Renal pelvis (tissue), 4 donors: Measurements from ENCODE around the gene DNM2. TPM values are rescaled to one million over a fixed set of nuclear protein-coding genes. Genes with fewer than 3 reads are reported as not detected.

Source experiments
- DNase-seq: peaks from one replicate; pipeline ENCODE4 v3.0.0-alpha.2; 2013
- polyA plus RNA-seq, 3 donors: library from polyadenylated mRNA; unstranded; fragments of 120-200 nt; gene quantifications; one replicate each; pipeline ENCODE4 v1.2.1, GENCODE V29; 2013; ENCODE audit not compliant: insufficient read length in 3 of 3

Gene DNM2
- polyA plus RNA-seq, 3 donors, result 130 to 167 (median 158) TPM

DNA sequence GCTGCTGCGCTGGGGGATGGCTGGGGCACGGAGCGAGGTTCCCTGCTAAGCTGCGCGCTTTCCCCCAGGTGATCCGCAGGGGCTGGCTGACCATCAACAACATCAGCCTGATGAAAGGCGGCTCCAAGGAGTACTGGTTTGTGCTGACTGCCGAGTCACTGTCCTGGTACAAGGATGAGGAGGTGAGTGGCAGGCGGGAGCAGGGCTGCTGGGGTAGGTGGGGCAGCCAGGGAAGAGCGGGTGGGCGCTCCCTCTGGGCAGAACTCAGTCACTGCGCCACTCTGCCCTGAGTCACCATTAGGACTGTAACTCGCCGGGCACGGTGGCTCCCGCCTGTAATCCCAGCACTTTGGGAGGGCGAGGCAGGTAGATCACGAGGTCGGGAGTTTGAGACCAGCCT is 94.3 kb downstream of the DNM2 start:
- DNase-seq, result no peak

DNA sequence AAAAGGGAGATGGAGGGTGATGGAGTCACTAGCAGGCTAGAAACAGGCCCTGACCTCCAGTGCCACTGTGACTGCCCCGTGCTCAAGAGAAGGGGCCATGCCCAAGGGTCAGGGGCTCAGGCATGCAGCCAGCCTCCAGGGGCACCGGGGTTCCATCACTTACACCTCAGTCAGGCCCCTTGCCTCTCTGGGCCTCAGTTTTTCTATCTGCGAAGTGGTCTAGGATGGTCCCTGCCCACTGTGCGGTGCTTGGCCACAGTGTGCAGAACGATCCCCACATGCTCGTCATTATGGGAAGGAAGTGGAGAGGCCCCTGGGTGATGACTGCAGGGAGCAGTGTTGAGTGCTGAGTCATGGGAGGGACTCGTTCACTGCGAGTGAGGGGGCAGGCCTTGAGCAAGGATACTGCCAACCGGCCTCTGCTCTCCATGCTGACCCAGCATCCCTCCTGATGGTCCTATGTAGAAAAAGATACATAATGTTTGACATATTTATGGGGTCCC is 95.1 kb downstream of the DNM2 start:
- DNase-seq, result no peak

DNA sequence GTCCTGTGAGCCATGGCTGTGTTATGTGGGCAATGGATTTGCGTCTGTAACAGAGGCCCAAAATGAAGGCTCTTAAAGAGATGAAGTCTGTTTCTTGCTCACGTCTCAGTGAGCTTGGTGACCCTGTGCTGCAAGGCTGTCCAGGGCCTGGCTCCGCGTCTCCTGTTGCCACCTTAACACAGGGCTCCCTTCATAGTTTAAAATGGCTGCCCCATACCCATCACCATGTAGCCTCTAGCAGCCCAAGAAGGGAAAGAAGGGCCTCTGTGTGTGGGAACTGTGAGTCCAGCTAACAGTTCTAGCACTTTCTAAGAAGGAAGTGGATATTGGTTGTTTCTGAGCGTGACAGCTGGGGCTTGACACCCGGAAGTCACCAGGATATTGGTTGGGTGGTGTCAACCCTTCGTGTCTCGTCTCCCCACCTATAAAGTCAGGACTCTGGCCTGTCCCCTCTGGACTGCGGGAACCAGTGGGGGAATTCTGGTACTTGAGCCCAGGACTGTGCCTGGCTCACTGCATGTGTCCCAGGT is 97.2 kb downstream of the DNM2 start:
- DNase-seq, result no peak

DNA sequence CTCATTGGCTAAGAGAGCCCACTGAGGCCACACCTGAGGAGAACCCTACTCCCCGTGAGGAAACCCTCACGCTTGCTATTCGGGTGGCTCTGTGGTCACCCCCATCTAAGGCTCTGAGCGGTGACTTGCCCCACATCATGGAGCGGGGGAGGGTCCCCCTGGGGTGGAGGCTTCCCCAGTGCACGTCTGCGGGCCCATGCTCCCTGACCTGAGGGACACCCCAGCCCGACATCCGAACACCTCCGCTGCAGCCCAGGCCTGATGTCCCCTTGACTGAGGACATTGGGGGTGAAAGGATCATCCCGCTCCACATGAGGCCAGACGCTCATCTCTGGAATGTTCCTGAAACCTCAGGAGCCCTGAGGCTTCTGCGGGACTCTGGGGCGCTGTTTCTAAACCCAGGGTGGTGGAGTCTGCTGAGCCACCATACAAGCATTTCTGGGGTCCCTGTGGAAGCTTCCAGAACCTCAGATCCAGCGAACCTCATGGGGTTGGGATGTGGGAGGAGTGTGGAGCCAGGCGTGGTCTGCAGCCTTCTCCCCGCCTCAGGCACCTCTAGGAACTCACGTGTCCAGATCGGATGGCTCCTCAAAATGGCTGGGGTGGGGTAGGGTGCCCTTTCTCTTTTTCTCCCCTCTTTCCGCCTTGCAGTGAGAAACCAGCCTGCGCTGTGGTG is 98.2 kb downstream of the DNM2 start:
- no peak for DNase-seq

DNA sequence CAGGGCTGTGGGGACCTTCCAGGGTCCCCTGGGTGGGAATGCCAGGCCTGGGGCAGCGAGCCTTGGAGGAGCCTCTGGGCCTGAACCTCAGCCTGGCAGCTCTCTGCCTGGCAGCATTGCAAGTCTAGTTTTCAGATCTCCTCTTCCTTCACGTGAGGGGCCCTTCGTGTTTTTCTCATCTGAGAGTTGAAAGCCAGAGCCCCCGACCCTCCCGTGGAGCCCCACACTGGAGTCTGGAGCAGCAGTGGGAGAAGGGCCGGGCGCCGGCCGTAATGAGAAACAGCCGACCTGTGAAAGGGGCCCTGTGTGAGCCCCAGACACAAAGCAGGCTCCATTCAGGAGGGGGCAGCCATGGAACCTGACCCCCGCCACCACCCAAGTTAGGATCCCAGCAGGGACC is 98.8 kb downstream of the DNM2 start:
- no peak for DNase-seq

DNA sequence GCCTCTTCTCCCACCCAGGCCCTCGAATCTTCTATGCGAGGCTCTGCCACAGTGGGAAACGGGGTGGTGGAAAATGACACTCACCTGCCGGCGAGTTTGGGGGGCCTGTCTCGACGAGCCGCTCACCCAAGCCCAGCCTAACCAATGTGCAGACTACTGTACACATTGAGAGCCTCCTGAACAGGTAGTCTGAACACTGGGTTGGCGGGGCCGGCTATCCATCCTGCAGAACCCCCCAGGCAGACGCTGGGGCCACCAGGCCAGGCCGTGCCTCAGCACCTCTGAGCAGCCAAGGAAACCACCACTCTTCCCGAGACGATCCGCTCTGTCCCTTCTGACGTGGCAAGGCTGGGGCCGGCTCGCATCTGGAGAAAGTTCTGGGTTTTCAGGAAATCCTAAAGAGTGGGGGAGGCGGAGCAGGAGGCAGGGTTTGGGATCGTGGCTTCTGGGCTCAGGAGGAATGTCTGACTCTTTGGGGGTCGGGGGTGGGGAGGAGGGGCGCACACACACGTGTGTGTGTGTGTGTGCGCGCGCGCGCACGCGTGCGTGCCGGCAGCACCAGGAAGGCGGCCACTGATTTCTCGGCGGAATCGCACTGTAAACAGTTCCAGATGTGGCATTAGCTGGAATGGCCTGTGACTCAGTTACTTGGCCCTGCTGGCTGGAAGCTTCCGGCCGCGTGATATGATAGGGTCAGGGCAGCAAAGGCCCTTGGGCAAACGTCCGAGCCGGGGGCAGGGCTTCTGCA is 99.6 kb downstream of the DNM2 start:
- DNase-seq, result peak; percentile 56

DNA sequence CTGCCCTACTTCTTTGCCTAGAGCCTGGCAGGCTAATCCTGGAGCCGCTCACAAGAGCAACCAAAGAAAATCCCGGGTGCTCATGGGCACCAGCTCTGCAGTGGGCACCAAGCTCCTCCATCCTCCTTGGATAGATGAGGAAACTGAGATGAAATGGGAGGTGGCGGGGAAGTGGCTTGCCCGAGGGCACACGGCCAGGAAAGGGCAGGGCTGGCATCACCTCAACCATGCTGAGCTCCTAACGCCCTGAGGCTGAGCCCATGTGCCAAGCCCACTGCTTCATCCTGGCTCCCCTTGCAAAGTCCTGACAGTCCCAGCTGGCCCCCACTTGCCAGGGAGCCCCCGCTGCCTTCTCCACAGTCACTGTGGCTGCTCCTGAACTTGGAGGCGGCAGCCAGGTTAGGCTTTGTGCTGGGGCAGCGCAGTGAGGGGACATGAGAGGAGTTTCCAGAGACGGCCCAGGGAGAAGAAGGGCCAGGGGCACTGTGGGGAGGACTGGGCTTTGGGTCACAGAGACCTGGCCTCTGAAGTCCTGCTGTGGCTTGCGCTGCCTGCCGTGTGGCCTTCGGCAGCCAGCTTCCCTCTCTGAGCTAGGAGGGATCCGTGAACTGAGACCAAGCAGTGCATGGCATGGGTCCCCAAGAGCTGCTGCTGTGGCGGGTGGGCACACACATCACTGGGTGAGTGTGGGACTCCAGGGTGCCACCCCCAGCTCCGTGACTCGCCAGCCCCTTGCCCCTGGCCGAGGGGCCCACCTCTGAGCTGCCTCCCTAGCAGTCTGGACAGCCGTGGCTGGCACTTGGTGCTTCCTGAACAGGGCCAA is 100.6 kb downstream of the DNM2 start:
- no peak for DNase-seq

DNA sequence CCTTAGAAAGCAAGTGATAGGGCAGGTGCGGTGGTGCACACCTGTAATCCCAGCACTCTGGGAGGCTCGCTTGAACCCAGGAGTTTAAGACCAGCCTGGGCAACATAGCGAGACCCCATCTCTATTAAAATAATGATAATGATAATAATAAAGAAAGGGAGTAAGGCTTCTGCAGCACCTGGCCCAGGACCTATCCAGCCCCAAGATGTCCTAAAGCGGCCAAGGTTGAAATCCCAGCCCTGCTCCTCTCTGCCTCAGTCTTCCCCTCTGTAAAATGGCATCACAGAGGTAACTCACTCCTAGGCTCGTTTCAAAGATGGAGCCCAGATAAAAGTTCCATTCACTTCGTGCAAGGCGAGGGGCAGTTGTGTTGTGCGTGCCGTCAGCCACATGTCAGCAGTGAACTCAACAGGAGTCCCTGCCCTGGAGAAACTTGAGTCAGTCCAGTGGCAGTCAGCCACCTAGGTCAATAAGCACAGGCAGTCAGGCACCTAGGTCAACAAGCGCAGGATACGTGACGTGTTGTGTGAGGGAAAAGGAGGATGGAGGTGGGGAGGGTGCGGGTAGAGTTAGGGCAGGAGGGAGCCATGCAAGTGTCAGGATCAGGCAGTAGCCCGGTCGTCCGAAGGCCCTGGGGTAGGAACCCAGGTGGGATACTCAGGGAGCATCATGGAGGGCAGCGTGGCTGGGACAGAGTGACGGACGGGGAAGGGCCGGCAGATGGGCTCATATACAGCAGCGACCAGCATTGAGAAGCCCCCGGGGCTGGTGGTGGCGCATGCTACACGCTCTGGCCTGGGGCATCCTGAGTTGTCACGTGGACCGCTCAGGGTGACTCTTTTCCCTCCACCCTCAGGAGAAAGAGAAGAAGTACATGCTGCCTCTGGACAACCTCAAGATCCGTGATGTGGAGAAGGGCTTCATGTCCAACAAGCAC is 101.5 kb downstream of the DNM2 start:
- DNase-seq, result no peak

DNA sequence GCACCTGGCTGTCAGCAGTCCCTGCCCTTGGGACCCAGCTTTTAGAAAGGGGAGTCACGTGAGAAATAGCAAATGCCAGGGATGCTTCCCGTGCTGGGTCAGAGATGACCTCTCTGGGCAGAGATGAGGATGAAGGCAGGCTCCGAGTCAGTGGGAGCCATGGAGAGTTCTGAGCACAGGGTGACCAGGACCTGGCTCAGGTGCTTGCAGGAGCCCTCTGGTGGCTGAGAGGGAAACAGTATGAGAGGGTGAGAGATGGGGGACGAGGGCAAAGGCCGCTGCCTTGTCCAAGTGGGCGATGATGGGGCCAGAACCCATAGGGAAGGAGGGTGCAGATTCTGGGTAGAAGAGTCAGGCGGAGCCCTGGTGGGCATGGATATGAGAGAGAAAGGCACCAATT is 102.3 kb downstream of the DNM2 start:
- no peak for DNase-seq

DNA sequence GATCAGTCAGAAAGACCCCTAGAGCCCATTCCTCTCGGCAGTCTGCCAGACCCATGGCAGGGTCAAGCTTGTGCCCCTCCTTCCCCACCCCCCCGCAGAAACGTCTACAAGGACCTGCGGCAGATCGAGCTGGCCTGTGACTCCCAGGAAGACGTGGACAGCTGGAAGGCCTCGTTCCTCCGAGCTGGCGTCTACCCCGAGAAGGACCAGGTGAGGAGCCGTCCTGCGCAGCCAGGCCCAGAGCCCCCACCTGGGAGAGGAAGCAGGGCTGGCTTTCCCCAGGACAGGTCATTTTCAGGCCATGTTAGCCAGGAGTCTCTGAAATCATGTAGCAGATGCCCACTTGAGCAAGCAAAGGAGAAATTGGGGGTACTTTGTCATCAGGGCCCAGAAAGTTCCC is 105.8 kb downstream of the DNM2 start:
- no peak for DNase-seq

DNA sequence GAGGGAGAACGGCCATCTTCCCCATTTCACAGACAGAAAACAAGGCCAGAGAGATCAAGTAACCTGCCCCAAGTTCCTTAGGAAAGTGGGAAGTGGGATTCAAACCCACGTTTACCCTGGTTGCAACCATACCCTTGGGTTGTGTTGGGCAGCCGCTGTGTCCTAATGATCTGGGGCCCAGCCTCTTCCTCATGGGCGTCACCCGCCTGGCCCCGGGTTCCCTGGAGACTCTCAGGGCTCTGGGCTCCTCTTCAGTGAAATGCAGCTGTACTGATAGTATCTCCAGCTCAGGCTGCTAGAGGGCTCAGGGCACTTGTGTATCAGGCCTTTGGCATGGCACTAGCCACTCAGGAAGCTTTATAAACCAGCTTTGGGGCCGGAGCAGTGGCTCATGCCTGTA is 108.4 kb downstream of the DNM2 start:
- DNase-seq, result no peak

DNA sequence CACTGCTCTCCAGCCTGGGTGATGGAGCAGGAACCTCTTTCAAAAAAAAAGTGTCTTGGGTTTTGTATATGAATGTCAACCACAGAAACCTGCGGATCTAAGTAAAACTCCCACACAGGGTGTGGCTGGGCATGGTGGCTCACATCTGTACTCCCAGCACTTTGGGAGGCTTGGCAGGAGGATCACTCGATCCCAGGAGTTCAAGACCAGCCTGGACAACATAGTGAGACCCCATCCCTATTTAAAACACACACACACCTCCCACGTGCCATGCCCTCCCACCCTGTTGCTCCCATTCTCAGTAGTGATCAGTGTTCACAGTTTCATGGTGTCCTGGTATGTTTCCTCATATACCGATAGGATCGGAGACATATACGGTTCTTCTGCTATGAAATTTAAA is 109.0 kb downstream of the DNM2 start:
- DNase-seq, result no peak

DNA sequence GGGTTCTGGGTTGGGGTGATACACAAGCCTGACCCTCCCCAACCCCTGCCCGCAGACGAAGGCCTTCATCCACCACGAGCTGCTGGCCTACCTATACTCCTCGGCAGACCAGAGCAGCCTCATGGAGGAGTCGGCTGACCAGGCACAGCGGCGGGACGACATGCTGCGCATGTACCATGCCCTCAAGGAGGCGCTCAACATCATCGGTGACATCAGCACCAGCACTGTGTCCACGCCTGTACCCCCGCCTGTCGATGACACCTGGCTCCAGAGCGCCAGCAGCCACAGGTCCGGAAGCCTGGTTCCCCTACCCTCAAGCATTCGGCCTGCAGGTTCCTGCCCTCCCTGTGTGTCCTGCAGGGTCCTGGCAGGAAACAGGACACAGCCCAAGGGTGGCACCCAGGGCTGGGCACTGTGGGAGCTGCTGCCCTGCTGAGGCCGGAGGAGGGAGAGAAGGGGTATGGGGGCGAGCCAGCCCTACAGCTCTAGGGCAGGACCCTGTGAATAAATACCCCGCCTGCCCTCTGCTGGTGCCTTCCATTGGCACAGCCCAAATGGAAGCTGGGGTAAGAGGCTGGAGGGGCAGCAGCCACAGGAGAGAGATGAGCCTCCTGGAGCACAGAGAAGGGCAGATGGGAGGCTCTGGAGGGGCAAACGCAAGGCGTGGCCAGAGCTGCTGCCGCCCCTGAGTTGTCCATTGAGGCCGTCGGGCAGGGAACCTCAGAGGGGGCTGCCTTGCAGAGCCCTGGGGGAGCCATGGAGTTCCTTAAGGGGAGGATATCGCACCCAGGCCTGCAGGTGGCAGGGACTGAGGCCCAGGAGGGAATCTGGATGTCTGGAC is 111.3 kb downstream of the DNM2 start:
- no peak for DNase-seq

DNA sequence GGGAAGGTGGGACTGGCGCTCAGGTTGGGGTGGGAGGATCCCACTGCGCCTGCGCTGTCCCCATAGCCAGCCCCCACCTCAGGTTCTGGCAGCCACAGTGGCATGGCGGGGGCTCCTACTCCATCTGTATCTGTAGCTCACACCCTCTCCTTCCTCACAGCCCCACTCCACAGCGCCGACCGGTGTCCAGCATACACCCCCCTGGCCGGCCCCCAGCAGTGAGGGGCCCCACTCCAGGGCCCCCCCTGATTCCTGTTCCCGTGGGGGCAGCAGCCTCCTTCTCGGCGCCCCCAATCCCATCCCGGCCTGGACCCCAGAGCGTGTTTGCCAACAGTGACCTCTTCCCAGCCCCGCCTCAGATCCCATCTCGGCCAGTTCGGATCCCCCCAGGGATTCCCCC is 112.1 kb downstream of the DNM2 start:
- DNase-seq, result no peak

DNA sequence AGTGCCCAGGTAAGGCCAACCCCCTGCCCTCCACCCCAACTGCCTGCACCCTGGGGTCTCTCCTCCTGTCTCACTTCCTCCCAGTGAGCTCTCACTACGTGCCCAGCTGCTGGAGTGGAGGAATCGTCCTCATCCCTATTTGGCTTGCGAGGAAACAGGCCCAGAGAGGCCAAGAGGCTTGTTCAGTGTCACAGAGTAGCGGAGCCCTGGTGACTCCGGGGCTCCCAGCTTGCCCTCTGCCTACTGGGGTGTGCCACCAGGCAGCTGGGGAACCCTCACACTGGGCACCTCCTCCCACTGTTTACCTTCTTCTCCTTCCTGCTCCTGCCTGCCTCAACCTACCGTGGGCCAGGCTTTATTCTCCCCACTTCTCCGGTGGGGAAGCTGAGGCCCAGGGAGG is 112.5 kb downstream of the DNM2 start:
- DNase-seq, result no peak

DNA sequence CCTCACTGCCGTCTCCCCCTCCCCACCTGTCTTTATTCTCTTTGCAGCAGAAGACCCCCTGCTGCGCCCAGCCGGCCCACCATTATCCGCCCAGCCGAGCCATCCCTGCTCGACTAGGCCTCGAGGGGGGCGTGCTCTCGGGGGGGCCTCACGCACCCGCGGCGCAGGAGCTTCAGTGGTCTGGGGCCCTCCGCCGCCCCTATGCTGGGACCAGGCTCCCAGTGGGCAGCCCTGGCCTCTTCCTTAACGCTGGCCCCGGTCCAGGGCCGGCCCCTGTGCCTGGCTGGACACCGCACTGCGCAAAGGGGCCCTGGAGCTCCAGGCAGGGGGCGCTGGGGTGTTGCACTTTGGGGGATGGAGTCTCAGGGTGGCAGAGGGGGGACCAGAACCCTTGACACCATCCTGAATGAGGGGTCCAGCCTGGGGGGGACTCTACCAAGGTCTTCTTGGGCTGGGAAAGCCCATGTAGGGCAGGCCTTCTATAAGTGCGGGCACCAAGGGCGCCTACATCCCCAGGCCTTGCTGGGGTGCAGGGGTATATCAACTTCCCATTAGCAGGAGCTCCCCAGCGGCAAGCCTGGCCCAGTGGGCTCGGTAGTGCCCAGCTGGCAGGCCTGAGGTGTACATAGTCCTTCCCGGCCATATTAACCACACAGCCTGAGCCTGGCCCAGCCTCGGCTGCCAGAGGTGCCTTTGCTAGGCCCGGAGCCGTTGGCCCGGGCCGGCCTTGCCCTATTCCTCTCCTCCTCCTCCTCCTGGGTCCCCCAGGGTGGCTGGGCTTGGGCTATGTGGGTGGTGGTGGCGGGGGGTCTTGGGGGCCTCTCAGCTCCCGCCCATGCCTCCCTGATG is 113.3 kb downstream of the DNM2 start:
- no peak for DNase-seq

DNA sequence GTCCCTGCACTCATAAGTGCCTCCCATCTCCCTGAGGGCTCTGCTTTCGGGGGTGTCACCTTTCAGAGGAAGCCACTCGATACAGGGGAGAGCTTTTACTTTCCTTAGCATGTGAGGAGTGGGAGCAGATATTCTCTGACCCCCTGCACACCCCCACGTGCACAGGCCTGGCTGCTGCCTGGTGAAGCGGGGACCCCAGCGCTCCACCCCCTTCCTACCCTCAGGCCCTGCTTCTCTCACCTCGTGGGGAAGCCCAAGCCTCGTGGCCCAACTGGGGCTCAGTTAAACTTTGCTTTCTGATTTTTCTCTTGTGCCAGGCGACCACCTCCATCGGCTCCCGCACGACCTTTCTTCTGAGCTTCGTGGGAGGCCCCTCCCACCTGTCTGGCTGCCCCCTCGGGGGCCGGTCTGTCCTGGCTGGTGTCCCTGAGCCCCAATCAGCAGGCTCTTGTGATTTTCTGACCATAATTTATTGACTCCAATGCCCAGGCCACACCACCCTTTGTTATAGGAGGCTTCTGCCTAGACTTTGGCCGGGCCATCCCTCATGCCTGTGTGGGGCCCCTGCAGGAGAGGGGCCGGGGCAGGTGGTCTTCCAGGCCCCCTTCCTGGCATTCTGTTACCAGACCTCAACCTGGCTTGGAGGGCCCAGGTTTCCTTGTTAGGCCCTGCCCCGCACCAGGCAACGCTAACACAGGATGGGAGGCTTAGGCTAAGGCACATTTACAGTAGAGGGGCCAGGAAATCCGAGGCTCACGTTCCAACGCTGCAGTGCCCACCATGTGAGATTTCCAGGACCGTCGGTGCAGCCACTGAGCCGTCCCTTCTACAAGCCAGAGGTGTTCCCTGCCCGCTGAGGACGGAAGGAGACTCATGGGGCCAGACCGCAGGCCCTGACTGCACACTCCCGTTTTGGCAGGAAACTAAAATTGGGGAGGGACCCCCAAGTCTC is 114.4 kb downstream of the DNM2 start:
- peak; percentile 22 for DNase-seq

DNA sequence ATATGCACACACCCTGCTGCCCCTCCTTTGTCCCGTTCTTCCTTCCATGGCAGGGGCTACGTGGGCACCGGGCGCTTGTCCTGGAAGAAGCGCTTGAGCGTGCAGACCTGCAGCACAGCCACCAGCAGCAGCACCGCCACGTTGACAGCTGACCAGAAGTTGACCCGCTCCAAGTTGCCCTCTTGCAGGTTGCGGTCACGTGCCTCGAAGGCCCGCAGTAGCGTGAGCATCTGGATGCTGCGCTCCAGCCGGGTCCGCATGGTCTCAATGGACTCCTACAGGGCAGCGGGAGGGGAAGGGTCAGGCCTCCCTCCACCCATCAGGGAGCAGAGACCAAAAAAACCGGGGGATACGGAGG is 115.0 kb downstream of the DNM2 start:
- no peak for DNase-seq
